HUES48 (cell line): ENCODE results near the gene ANKS1B.

Experiments used
- H3K27ac ChIP-seq: one replicate; pipeline ENCODE4 v1.7.0; 2013; ENCODE audit warnings: low read depth, low read length, inconsistent platforms
- H3K27me3 ChIP-seq: 2 replicates; pipeline ENCODE4 v1.6.1; 2013; ENCODE audit warnings: mild to moderate bottlenecking, low read length; ENCODE audit not compliant: control insufficient read depth, insufficient read depth
- H3K36me3 ChIP-seq: 2 replicates; pipeline ENCODE4 v1.6.1; 2013; ENCODE audit warnings: low read length; ENCODE audit not compliant: control insufficient read depth, insufficient read depth
- H3K4me1 ChIP-seq: 2 replicates; pipeline ENCODE4 v1.6.1; 2013; ENCODE audit warnings: mild to moderate bottlenecking, low read length; ENCODE audit not compliant: control insufficient read depth, insufficient read depth
- H3K4me3 ChIP-seq: 2 replicates; pipeline ENCODE4 v1.5.1; 2013; ENCODE audit warnings: mild to moderate bottlenecking, low read depth, low read length
- H3K9ac ChIP-seq: 2 replicates; pipeline ENCODE4 v1.6.1; 2013; ENCODE audit warnings: mild to moderate bottlenecking, low read depth, low read length, moderate library complexity
- H3K9me3 ChIP-seq: 2 replicates; pipeline ENCODE4 v1.6.1; 2013; ENCODE audit warnings: low read length; ENCODE audit not compliant: control insufficient read depth, insufficient read depth

Gene ANKS1B

GRCh38 chr12:98955284-98955683, 1029.5 kb downstream of the ANKS1B start:
- Histone ChIP-seq H3K27me3 (no peaks in the 10 kb centered on the region), H3K4me3 (no peak overlapping the region), H3K27ac (no peak overlapping the region), H3K9ac (no peak overlapping the region), H3K9me3 (no peaks in the 10 kb centered on the region), H3K4me1 (peaks cover 4% of the 10 kb centered on the region; the same call in 1 of the 2 replicates), H3K36me3 (no peaks in the 10 kb centered on the region)

DNA sequence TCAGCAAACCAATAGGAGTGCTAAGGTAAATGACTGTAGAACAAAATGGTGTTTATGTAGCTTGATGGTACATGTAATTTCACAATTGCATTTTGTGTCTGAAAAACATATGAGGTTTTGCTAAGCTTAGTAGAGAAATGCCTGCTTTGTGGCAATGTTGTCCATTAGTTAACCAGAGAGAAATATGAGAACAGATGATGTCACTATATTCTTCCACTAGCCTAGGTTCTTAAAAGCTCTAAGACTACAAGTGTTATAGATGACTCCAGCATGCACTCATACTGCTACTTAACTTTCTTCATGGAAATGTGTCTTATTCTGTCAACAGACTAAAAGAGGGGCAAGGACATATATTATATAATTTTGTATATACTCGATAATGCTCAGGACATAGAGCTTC, 1030.2 kb downstream of the ANKS1B start:
- no peaks in the 10 kb centered on the region for H3K9me3 ChIP-seq
- no peaks in the 10 kb centered on the region for H3K36me3 ChIP-seq
- H3K4me3 ChIP-seq = no peak overlapping the region
- H3K4me1 ChIP-seq = peaks cover 4% of the 10 kb centered on the region; the same call in 1 of the 2 replicates
- H3K9ac ChIP-seq = no peak overlapping the region
- H3K27me3 ChIP-seq = no peaks in the 10 kb centered on the region
- H3K27ac ChIP-seq = no peak overlapping the region

- Histone ChIP-seq H3K27me3 (no peaks in the 10 kb centered on the region), H3K36me3 (no peaks in the 10 kb centered on the region), H3K9ac (no peak overlapping the region), H3K4me3 (no peak overlapping the region), H3K9me3 (no peaks in the 10 kb centered on the region), H3K27ac (no peak overlapping the region), H3K4me1 (peaks cover 8% of the 10 kb centered on the region; the same call in 1 of the 2 replicates)
Measured at GRCh38 chr12:98951406-98951805, 1033.3 kb downstream of the ANKS1B start.

DNA sequence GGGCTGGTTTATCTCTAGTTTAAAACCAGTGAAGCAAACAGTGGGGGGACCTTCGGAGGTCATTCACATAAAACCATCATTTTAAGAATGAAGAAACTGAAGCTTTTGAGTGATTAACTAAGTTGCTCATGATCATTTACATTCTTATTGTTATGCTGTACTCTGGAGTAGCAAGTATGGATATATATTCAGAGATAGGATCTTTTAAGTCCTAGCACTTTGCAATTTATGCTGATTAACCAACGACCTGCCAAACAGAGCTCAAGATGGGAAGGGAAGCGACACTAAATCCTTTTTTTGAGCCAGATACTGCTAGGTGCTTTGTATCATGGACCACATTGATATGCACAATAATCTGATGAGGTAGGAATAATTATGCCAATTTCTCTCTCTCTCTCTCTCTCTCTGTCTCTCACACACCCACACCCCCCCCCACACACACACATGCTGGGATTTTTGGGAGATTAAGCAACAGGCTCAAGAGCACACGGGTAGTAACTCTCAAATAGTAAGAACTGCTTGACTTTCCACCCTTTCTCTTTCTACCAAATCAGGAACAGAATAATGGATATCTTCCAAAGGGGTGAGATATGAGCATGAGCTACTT, 1036.3 kb downstream of the ANKS1B start:
- Histone ChIP-seq H3K4me3 (no peak overlapping the region), H3K9me3 (no peaks in the 10 kb centered on the region), H3K36me3 (no peaks in the 10 kb centered on the region), H3K4me1 (0 out of 2 replicates have a peak, but pooled peaks cover 4% of the 10 kb centered on the region), H3K27me3 (no peaks in the 10 kb centered on the region), H3K27ac (no peak overlapping the region), H3K9ac (no peak overlapping the region)

GRCh38 chr12:98945864-98946263, 1038.9 kb downstream of the ANKS1B start:
- Histone ChIP-seq H3K9ac (no peak overlapping the region), H3K9me3 (no peaks in the 10 kb centered on the region), H3K36me3 (no peaks in the 10 kb centered on the region), H3K27me3 (no peaks in the 10 kb centered on the region), H3K4me1 (0 out of 2 replicates have a peak, but pooled peaks cover 4% of the 10 kb centered on the region), H3K27ac (no peak overlapping the region), H3K4me3 (no peak overlapping the region)

DNA sequence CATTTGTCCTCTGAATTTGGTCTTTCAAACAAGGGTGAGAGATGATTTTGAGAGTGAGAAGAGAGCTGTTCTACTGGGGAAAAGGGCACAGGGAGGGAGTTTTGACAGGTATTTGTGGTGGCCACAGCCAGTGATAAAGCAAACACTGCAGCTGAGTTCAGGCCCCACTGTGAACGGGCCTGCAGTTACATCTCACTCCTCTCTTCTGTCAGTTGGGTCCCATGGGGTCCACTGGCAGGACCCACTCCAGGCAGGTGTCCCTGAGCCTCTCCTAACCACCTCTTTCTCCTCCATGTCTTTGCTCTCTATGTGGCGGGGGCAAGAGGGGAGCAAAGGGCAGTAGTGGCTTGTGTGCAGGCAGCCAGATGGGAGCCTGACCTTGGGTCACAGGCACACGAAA, 1044.8 kb downstream of the ANKS1B start:
- Histone ChIP-seq H3K4me3 (no peak overlapping the region), H3K9ac (no peak overlapping the region), H3K9me3 (no peaks in the 10 kb centered on the region), H3K4me1 (peaks cover 6% of the 10 kb centered on the region), H3K27me3 (no peaks in the 10 kb centered on the region), H3K36me3 (no peaks in the 10 kb centered on the region), H3K27ac (no peak overlapping the region)

DNA sequence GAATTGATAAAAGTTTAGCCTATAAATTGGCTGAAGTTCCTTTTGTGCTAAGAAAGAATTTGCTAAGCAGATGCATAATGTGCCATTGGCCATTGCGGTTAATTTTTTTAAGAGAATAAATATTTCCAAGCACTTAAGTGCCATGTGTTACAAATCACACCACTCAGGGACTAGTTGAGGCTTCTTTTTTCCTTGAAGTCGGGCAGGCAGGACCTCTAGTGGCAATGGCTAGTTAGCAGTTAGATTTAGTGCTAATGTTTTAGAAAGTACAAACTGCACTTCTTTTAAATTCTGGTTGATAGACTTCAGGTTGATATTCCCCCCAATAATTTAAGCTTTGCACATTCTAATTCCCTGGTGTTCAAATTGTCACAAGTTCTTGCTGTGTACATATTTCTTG, 1045.4 kb downstream of the ANKS1B start:
- H3K36me3 ChIP-seq = no peaks in the 10 kb centered on the region
- H3K27ac ChIP-seq = no peak overlapping the region
- no peak overlapping the region for H3K4me3 ChIP-seq

DNA sequence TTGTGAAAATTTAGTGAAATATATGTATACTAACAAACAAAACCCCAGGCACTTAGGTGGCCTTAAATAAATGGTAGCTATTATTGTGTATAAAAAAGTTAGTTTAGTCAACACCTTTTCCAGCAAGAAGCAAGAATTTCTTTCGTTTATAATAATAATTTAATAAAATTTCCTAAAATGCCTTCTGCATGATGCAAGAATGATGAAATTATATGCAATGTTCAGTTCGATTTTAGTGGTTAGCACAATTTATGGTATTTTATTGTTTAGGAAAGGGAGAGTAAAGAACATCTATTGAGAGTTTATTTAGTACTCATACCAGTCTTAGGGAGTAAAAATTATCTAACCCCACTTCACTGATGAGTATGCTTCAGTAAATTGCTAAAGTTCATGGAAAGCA, 1048.9 kb downstream of the ANKS1B start:
- no peak overlapping the region for H3K9ac ChIP-seq
- no peaks in the 10 kb centered on the region for H3K36me3 ChIP-seq
- no peak overlapping the region for H3K27ac ChIP-seq
- H3K27me3 ChIP-seq = no peaks in the 10 kb centered on the region
- H3K4me1 ChIP-seq = peaks cover 6% of the 10 kb centered on the region
- no peaks in the 10 kb centered on the region for H3K9me3 ChIP-seq
- no peak overlapping the region for H3K4me3 ChIP-seq

More for the DNA sequence above, 1045.4 kb downstream of the ANKS1B start:
- Histone ChIP-seq H3K4me1 (peaks cover 6% of the 10 kb centered on the region), H3K9me3 (no peaks in the 10 kb centered on the region), H3K27me3 (no peaks in the 10 kb centered on the region), H3K9ac (no peak overlapping the region)

DNA sequence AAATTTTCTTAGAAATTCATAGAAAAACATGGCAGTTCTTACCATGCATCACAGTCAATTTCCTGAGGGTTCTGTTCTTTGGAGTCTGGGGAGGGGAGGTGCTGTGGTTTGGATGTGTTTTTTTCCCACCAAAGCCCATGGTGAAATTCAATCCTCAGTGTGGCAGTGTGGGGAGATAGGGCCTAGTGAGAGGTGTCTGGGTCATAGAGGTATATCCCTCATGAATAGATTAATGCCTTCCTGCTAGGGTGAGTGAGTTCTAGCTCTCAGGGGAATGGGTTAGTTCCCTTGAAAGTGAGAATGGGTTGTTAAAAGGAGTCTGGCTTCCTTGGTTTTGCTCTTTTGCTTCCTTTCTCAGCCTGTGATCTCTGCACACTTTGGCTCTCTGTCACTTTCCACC, 1061.9 kb downstream of the ANKS1B start:
- Histone ChIP-seq H3K27me3 (no peaks in the 10 kb centered on the region), H3K4me3 (no peak overlapping the region), H3K9ac (no peak overlapping the region), H3K9me3 (no peaks in the 10 kb centered on the region), H3K27ac (no peak overlapping the region), H3K4me1 (no peaks in the 10 kb centered on the region), H3K36me3 (no peaks in the 10 kb centered on the region)

DNA sequence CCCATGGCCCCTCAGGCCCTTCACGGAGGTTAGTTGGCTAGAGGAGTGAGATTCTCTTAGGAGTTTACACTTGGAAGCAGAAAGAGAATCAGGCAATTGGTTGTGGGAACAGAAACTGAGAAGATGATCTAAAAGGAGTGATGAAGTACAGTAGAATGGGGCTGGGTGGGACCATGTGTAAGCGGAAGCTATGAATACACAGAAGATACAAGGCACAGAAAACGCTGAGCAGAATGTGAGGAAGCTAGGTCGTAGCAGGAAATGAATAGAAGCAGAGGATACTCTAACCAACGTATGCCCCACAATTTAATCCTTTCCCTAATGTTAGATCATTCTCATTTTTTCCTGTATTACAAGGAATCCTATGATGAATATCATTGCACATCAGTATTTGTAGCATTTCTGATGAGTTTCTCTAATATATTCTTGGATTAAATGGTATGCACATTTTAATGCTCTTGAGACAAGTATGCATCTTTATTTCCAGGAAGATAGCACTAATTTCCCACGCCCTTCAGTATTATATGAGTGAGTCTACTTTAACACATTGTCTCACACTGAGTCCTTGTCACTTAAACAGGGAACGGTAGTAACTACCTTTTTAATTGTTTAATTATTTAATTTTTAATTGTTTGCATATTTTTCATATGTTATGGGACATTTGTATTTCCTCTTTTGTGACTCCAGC, 1066.4 kb downstream of the ANKS1B start:
- no peak overlapping the region for H3K27ac ChIP-seq
- no peaks in the 10 kb centered on the region for H3K9me3 ChIP-seq
- no peaks in the 10 kb centered on the region for H3K36me3 ChIP-seq
- no peak overlapping the region for H3K9ac ChIP-seq
- H3K4me3 ChIP-seq = no peak overlapping the region
- no peaks in the 10 kb centered on the region for H3K4me1 ChIP-seq
- H3K27me3 ChIP-seq = no peaks in the 10 kb centered on the region

- Histone ChIP-seq H3K36me3 (no peaks in the 10 kb centered on the region), H3K27ac (no peak overlapping the region), H3K9ac (no peak overlapping the region), H3K9me3 (no peaks in the 10 kb centered on the region), H3K27me3 (no peaks in the 10 kb centered on the region), H3K4me1 (no peaks in the 10 kb centered on the region), H3K4me3 (no peak overlapping the region)
Measured at GRCh38 chr12:98916106-98916505, 1068.6 kb downstream of the ANKS1B start.
